SK-N-SH (cell line): ENCODE measurements around the gene C1orf226. TPM values are rescaled to one million over a fixed set of nuclear protein-coding genes. Genes with fewer than 3 reads are reported as not detected.

Experiments used
- CTCF ChIA-PET: fragments of 300-600, 350-600 bp; formaldehyde crosslinking; extraction: SDS; loops from one replicate; lab custom pipeline; 2021; lab: Yijun Ruan, JAX
- POLR2A ChIA-PET: fragments of 350-600 bp; sonication (Branson Sonifier 250); formaldehyde crosslinking; extraction: SDS; loops from one replicate; lab custom pipeline; 2020; ENCODE audit warnings: antibody characterized with exemption, inconsistent platforms; lab: Yijun Ruan, JAX
- DNase-seq: peaks from one replicate; pipeline ENCODE4 v3.0.0; 2012
- H2AFZ ChIP-seq: fragments of 200-600 bp; sonication (generic); 2 replicates; pipeline ENCODE4 v1.8.1; 2016; ENCODE audit warnings: antibody characterized with exemption, mild to moderate bottlenecking, low read depth
- H3F3A ChIP-seq: fragments of 200-600 bp; sonication (generic); replicated peaks from 2 replicates; pipeline ENCODE3; 2016; ENCODE audit warnings: antibody characterized with exemption, mild to moderate bottlenecking; ENCODE audit not compliant: insufficient read depth
- H3K27ac ChIP-seq, 2 experiments: fragments of 200-500 bp in 1 of 2; fragments of 200-600 bp in 1 of 2; sonication (Bioruptor generic) in 1 of 2; sonication (generic), shearing (Covaris generic) in 1 of 2; 2 replicates each; pipeline versions ENCODE4 v1.5.1 to v1.6.1; 2014 to 2016; ENCODE audit warnings: low read depth in 2 of 2, inconsistent platforms in 1 of 2, low read length in 1 of 2, mild to moderate bottlenecking in 1 of 2, mixed read lengths in 1 of 2
- H3K27me3 ChIP-seq: fragments of 200-600 bp; sonication (generic), shearing (Covaris generic); 2 replicates; pipeline ENCODE4 v1.6.1; 2016; ENCODE audit warnings: mixed run types; ENCODE audit not compliant: insufficient read depth
- H3K36me3 ChIP-seq, 2 experiments: fragments of 200-500 bp in 1 of 2; fragments of 200-600 bp in 1 of 2; sonication (Bioruptor generic) in 1 of 2; sonication (generic) in 1 of 2; replicated peaks in 1 of 2; 2 replicates each; pipeline versions ENCODE3 to v1.5.1; 2014 to 2016; ENCODE audit warnings: low read length in 1 of 2, mild to moderate bottlenecking in 1 of 2; ENCODE audit not compliant: insufficient read depth in 2 of 2, control insufficient read depth in 1 of 2
- H3K4me1 ChIP-seq, 2 experiments: fragments of 200-500 bp in 1 of 2; fragments of 200-600 bp in 1 of 2; sonication (Bioruptor generic) in 1 of 2; sonication (generic), shearing (Covaris generic) in 1 of 2; 2 replicates each; pipeline versions ENCODE4 v1.5.1 to v1.6.1; 2014 to 2016; ENCODE audit warnings: low read depth in 1 of 2, low read length in 1 of 2, mixed run types in 1 of 2; ENCODE audit not compliant: insufficient read depth in 2 of 2, control insufficient read depth in 1 of 2
- H3K4me2 ChIP-seq: fragments of 200-600 bp; sonication (generic), shearing (Covaris generic); 2 replicates; pipeline ENCODE4 v1.6.1; 2017; ENCODE audit warnings: mixed run types
- H3K4me3 ChIP-seq, 2 experiments: fragments of 200-500 bp in 1 of 2; fragments of 200-600 bp in 1 of 2; sonication (Bioruptor generic) in 1 of 2; sonication (generic), shearing (Covaris generic) in 1 of 2; 2 replicates each; pipeline versions ENCODE4 v1.5.1 to v1.8.1; 2014 to 2016; ENCODE audit warnings: low read depth in 2 of 2, inconsistent platforms in 1 of 2, low read length in 1 of 2, mild to moderate bottlenecking in 1 of 2, mixed read lengths in 1 of 2, moderate library complexity in 1 of 2
- H3K79me2 ChIP-seq: fragments of 200-600 bp; sonication (generic); 2 replicates; pipeline ENCODE4 v1.8.1; 2017; ENCODE audit warnings: mild to moderate bottlenecking; ENCODE audit not compliant: insufficient read depth
- H3K9ac ChIP-seq: fragments of 200-600 bp; sonication (generic); 2 replicates; pipeline ENCODE4 v1.6.1; 2017; ENCODE audit warnings: mixed run types
- H3K9me2 ChIP-seq: fragments of 200-600 bp; sonication (generic); 2 replicates; pipeline ENCODE4 v1.6.1; 2017; ENCODE audit warnings: mixed run types
- H3K9me3 ChIP-seq: fragments of 200-600 bp; sonication (generic); 2 replicates; pipeline ENCODE4 v1.6.1; 2017; ENCODE audit warnings: mixed run types, mild to moderate bottlenecking, moderate library complexity
- H4K20me1 ChIP-seq: fragments of 200-600 bp; sonication (generic); 2 replicates; pipeline ENCODE4 v1.6.1; 2017; ENCODE audit warnings: mild to moderate bottlenecking, mixed run types; ENCODE audit not compliant: insufficient read depth
- CHD2 ChIP-seq: fragments of 150-350 bp; IDR thresholded peaks from 2 replicates; pipeline ENCODE4 v1.6.1; 2018; ENCODE audit warnings: low read length; ENCODE audit not compliant: partially characterized antibody
- ELF1 ChIP-seq: IDR thresholded peaks from 2 replicates; pipeline ENCODE4 v1.4.0; 2012
- EP300 ChIP-seq, 2 experiments: IDR thresholded peaks; 2 replicates each; pipeline versions ENCODE4 v1.4.0 to v1.6.1; 2012; ENCODE audit warnings: borderline replicate concordance in 1 of 2, low read depth in 1 of 2, low read length in 1 of 2
- EZH2phosphoT487 ChIP-seq: fragments of 200-600 bp; sonication (generic); IDR thresholded peaks from 2 replicates; pipeline ENCODE4 v1.6.1; 2017; ENCODE audit warnings: low read depth, mixed run types, mild to moderate bottlenecking, antibody characterized with exemption, moderate library complexity, borderline replicate concordance
- FOSL2 ChIP-seq: IDR thresholded peaks from 2 replicates; pipeline ENCODE4 v1.4.0; 2012; ENCODE audit warnings: low read depth, mild to moderate bottlenecking, moderate library complexity, borderline replicate concordance
- FOXM1 ChIP-seq: IDR thresholded peaks from 2 replicates; pipeline ENCODE4 v1.4.0; 2012; ENCODE audit warnings: low read depth, mild to moderate bottlenecking
- GABPA ChIP-seq: IDR thresholded peaks from 2 replicates; pipeline ENCODE4 v1.4.0; 2012; ENCODE audit warnings: low read depth, mild to moderate bottlenecking
- JUND ChIP-seq: IDR thresholded peaks from 2 replicates; pipeline ENCODE4 v1.4.0; 2012
- MAX ChIP-seq: IDR thresholded peaks from 2 replicates; pipeline ENCODE4 v1.4.0; 2012; ENCODE audit warnings: low read depth
- MEF2A ChIP-seq: IDR thresholded peaks from 2 replicates; pipeline ENCODE4 v1.4.0; 2012; ENCODE audit warnings: low read depth, borderline replicate concordance
- MXI1 ChIP-seq: IDR thresholded peaks from 2 replicates; pipeline ENCODE4 v1.6.1; 2012; ENCODE audit warnings: mild to moderate bottlenecking, low read depth, low read length, improper control_type of control experiment
- NFIC ChIP-seq: IDR thresholded peaks from 2 replicates; pipeline ENCODE4 v1.4.0; 2012; ENCODE audit warnings: borderline replicate concordance
- RAD21 ChIP-seq: IDR thresholded peaks from 2 replicates; pipeline ENCODE4 v1.6.1; 2012; ENCODE audit warnings: mild to moderate bottlenecking, low read length
- RCOR1 ChIP-seq: fragments of 150-350 bp; IDR thresholded peaks from 2 replicates; pipeline ENCODE4 v1.6.1; 2017; ENCODE audit warnings: antibody characterized with exemption, low read length
- REST ChIP-seq: IDR thresholded peaks from 2 replicates; pipeline ENCODE4 v1.6.1; 2012; ENCODE audit warnings: mild to moderate bottlenecking, low read depth, low read length, moderate library complexity
- RFX5 ChIP-seq: IDR thresholded peaks from 2 replicates; pipeline ENCODE4 v1.6.1; 2012; ENCODE audit warnings: mild to moderate bottlenecking, improper control_type of control experiment, low read length
- RXRA ChIP-seq: IDR thresholded peaks from 2 replicates; pipeline ENCODE4 v1.4.0; 2012; ENCODE audit warnings: low read depth, mild to moderate bottlenecking, borderline replicate concordance
- SIN3A ChIP-seq: IDR thresholded peaks from 2 replicates; pipeline ENCODE4 v1.6.1; 2012; ENCODE audit warnings: low read depth, mild to moderate bottlenecking, low read length, moderate library complexity, borderline replicate concordance
- SMC3 ChIP-seq: IDR thresholded peaks from 2 replicates; pipeline ENCODE4 v1.6.1; 2012; ENCODE audit warnings: low read depth, low read length, improper control_type of control experiment
- TAF1 ChIP-seq: IDR thresholded peaks from 2 replicates; pipeline ENCODE4 v1.6.1; 2012; ENCODE audit warnings: low read depth, mild to moderate bottlenecking, low read length, moderate library complexity, borderline replicate concordance
- TCF12 ChIP-seq: IDR thresholded peaks from 2 replicates; pipeline ENCODE4 v1.4.0; 2012
- YY1 ChIP-seq: IDR thresholded peaks from 2 replicates; pipeline ENCODE4 v1.4.0; 2012; ENCODE audit warnings: low read depth, mild to moderate bottlenecking
- ZBTB33 ChIP-seq: IDR thresholded peaks from 2 replicates; pipeline ENCODE4 v1.4.0; 2012; ENCODE audit warnings: low read depth, borderline replicate concordance
- WGBS: methylation state at CpG from one replicate; pipeline ENCODE4 v1.1.6; 2017; ENCODE audit warnings: low lambda C conversion rate; 5-methylcytosine and 5-hydroxymethylcytosine counted together
- polyA plus RNA-seq, 3 experiments: library from polyadenylated mRNA; depleted of rRNA; stranded (reverse); fragments of >200 nt; gene quantifications; 2 replicates each; pipeline ENCODE4 v1.2.3, GENCODE V29; 2012

Gene C1orf226
- polyA plus RNA-seq, 1 of the 3 experiments (the other 2 are of a cell fraction) = 0.03 TPM

- POLR2A ChIA-PET = no interaction called here
- WGBS = 55% methylated on average over 5 of the region's 5 CpGs
- Histone ChIP-seq H3K4me2 (no peak overlapping the region), H3K4me3 (no peak overlapping the region), H3K4me1 (no peaks in the 10 kb centered on the region), H2AFZ (no peak overlapping the region), H3F3A (no peaks in the 10 kb centered on the region), H3K9me3 (no peaks in the 10 kb centered on the region), H4K20me1 (no peaks in the 10 kb centered on the region), H3K27me3 (peaks cover 5% of the 10 kb centered on the region; the same call in 1 of the 2 replicates), H3K9me2 (no peaks in the 10 kb centered on the region), H3K9ac (no peak overlapping the region), H3K79me2 (no peaks in the 10 kb centered on the region), H3K27ac (no peak overlapping the region), H3K36me3 (no peaks in the 10 kb centered on the region)
- DNase-seq = no peak
- CTCF ChIA-PET = interaction anchor here (1.2 kb wide), 1 partner anchor 22 kb away, joined by 3 read pairs; no protein-coding TSS in a partner anchor
- no peak for TF ChIP-seq YY1
- no peak for TF ChIP-seq EP300 (IDR thresholded peaks at IDR 0.05; ENCODE audit: borderline replicate concordance in 1 of 2, low read depth in 1 of 2, low read length in 1 of 2)
- no peak for TF ChIP-seq NFIC
- no peak for TF ChIP-seq RXRA
- no peak for TF ChIP-seq REST
- TF ChIP-seq MXI1 = no peak
- TF ChIP-seq RFX5 = no peak
- TF ChIP-seq FOXM1 = no peak
- no peak for TF ChIP-seq MEF2A
- TF ChIP-seq SMC3 = no peak
- no peak for TF ChIP-seq SIN3A
- no peak for TF ChIP-seq FOSL2
Measured at GRCh38 chr1:162335126-162335525, 46.4 kb upstream of the C1orf226 start.

GRCh38 chr1:162336621-162337285, 44.8 kb upstream of the C1orf226 start:
- Histone ChIP-seq H3K9me3 (no peaks in the 10 kb centered on the region), H3K27me3 (peaks cover 5% of the 10 kb centered on the region; the same call in 1 of the 2 replicates), H3K79me2 (no peaks in the 10 kb centered on the region), H3K4me3 (no peak overlapping the region), H3F3A (no peaks in the 10 kb centered on the region), H3K9ac (no peak overlapping the region), H3K27ac (no peak overlapping the region), H3K4me1 (no peaks in the 10 kb centered on the region), H3K9me2 (no peaks in the 10 kb centered on the region), H3K36me3 (no peaks in the 10 kb centered on the region), H2AFZ (no peak overlapping the region), H3K4me2 (no peak overlapping the region), H4K20me1 (no peaks in the 10 kb centered on the region)
- POLR2A ChIA-PET = no interaction called here
- no peak for TF ChIP-seq ZBTB33
- no peak for TF ChIP-seq TAF1
- no peak for TF ChIP-seq TCF12
- TF ChIP-seq YY1 = no peak
- TF ChIP-seq RCOR1 = no peak
- no peak for TF ChIP-seq FOSL2
- no peak for TF ChIP-seq ELF1
- TF ChIP-seq SMC3 = no peak
- no peak for TF ChIP-seq MXI1
- TF ChIP-seq NFIC = no peak
- TF ChIP-seq MAX = no peak
- no peak for TF ChIP-seq MEF2A
- no peak for TF ChIP-seq CHD2
- TF ChIP-seq EZH2phosphoT487 = no peak
- no peak for TF ChIP-seq GABPA
- no peak for TF ChIP-seq JUND
- TF ChIP-seq SIN3A = no peak
- no peak for TF ChIP-seq RAD21
- 35% methylated on average over 7 of the region's 7 CpGs for WGBS
- no peak for DNase-seq
- CTCF ChIA-PET = interaction anchor here (1.2 kb wide), 1 partner anchor 21 kb away, joined by 3 read pairs; no protein-coding TSS in a partner anchor
